Measurements from ENCODE around the gene DHPS.
"Not testable (repeated sequence)": the region's sequence is repeated elsewhere in the genome, so short reads cannot be mapped to it uniquely, and the experiment has no call there.

DHPS gene

DNA sequence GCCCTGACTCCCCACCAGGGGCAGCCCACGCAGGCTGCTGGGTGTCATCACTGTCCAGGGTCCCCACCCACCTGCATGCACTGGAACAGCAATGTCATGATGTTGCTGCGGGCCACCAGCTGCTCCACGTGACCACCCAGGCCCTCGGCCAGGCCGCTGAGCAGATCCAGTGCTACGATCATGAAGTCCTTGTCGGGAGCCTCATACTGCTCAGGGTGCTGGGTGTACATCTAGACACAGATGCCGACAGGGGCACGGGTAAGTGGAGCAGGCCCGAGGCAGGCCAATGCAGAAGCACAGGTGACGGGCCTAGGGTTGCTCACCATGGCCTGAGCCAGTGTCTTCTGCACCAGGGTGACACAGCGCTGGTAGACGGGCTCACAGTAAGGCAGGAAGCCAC lies 23.5 kb upstream of the DHPS start:
- no peak for FAIRE-seq

DNA sequence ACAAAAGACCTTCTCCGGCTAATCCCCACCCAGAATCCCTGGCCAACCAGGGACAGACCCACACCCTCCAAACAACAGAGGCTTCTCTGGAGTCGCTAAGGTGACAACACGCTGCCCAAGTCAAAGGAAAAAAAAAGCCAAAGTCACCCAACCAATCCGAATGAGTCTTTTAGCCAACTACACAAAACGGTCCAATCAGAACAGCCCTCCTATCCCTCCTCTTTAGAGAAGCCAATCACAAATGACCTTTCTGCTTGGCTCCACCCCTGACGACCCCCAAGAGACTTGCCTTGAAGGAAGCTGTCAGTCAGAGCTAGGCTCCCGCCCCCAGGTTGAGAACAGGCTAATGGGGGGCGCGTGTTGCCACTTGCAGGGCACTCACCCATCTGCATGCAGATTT lies 21.4 kb upstream of the DHPS start:
- FAIRE-seq, result peak; percentile 3

DNA sequence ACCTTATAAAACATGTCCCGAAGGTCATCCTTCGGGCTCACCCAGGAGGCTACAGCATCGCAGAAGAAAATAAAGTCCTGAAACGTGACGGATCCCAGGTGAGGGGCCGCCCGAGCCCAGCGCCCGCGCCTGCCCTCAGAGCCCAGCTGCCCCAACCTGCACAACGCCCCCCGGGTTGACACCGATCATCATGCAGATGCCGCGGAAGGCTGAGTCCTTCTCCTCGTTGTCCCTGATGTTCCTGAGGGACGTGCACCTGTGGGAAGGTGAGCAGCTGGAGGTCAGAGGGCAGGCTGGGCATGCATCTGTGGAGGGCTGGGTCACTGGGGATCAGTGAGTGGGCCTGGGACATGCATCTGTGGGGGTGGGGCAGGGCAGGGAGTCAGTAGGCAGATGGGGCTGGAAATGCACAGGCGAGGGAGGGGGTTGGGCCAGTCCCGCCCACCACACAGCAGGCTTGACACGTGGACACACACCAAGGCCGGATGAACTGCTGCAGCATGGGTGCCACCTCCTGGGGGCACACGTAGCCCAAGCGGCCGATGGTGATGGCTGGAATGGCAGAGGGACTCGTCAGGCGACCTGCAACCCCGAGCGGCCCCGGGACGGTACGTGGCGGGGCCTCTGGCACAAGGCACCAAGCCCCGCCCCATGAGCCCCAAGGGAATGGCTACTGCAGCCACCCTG lies 20.1 kb upstream of the DHPS start:
- no peak for FAIRE-seq

DNA sequence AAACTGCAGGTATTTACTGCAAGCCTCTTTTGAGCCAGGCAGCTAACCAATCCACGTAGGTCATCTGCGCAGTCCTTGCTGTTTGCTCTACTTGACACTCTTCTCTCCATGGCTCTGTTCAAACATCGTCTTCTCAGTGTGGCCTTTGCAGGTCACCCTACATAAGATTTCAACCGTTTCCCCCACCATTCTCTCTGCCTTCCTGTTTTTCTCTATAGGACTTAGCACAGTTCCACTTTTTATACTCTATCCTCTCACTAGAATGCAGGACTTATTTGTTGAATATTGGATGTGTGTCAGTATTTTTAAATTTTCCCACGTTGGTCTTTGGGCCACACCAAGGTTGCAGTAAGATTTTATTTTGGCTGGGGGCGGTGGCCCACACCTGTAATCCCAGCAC lies 16.5 kb upstream of the DHPS start:
- no peak for FAIRE-seq

DNA sequence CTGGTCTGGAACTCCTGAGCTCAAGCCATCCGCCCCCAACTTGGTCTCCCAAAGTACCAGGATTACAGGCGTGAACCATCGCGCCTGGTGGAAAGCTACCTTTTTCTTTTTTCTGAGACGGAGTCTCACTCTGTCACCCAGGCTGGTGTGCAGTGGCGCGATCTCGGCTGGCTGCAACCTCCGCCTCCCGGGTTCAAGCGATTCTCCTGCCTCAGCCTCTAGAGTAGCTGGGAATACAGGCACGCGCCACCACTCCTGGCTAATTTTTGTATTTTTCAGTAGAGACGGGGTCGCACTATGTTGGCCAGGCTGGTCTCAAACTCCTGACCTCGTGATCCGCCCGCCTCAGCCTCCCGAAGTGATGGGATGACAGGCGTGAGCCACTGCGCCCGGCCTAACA lies 15.7 kb upstream of the DHPS start:
- not testable (repeated sequence) for FAIRE-seq

DNA sequence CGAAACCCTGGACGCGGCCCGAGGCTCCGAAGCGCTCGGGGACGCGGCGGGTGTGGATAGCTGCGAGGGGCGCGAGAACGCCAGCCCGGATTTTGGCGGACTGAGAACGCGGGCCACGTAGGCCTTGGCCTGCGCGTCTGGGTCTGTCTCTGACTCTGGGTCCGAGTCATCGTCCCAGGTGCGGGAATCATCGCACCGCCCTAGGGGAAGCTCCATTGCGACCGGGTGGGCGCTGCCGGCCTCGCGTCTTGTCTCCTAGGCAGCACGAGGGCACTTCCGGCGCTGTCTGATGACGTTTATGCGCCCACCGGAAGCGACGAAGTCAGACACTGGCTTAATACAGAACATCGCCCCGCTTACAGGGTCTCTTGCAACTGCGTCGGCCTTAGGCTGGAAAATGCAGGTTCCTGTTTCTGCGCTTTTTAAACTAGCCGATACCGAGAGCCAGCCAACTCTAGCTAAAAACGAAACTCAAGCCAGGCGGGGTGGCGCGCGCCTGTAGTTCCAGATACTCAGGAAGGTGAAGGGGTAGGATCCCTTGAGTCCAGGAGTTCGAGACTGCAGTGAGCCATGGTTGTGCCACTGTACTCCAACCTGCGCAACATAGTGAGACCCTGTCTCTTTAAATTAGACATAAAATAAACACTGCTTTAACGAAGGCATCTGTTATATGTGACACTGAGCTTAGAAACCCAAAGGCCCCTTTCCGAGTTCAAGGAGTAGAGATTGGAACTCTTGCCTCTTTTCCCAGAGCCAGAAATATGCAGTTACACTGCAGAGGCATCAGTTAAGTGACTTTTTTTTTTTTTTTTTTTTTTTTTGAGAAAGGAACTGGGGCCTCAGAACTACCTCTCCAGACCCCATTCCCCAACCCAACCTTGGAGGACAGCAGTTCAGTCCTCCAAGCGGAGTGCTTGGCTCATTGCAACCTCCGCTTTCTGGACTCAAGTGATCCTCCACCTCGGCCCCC lies 15.0 kb upstream of the DHPS start, which contains the start of gene FBXW9:
Gene FBXW9 (minus strand): TSS at position 266 of the 970 bp plus-strand sequence. CDS start 50 bp downstream, at position 216.
- no peak for FAIRE-seq

DNA sequence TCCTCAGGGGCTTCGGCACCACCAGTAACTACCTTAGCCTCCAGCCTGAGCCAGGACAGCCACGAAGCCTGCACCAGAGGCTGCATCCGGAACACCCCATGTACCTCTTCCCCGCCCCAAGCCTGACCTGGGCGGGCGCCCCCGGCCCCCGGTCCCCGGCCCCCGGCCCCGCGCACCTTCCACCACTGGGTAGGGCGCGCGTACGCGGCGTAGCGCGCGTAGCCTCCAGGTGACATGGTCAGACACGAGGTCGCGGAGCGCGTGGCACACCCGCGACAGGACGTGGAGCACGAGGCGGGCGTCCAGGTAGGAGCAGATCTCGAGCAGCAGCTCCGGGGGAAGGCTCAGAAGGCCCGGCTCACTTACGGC lies 14.3 kb upstream of the DHPS start:
- FAIRE-seq, result no peak

DNA sequence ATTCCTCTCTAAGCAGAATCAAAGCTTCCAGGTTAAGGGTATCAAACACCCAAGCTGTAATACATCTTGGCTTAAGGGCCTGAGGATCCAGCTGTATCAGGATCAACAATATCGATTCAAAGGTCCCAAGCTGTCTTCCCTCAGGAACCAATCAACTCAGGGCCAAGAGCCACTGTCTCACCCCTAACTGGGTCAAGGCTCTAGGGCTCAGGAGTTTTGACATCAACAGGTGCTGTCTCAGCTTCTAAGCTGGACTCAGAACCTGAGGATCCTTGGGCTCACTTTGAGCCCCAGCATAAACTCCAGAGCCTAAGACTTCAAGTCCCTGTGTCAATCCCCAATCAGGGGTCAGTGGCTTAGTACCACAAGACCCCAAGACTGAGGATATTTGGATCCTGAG lies 13.8 kb upstream of the DHPS start:
- FAIRE-seq, result no peak

DNA sequence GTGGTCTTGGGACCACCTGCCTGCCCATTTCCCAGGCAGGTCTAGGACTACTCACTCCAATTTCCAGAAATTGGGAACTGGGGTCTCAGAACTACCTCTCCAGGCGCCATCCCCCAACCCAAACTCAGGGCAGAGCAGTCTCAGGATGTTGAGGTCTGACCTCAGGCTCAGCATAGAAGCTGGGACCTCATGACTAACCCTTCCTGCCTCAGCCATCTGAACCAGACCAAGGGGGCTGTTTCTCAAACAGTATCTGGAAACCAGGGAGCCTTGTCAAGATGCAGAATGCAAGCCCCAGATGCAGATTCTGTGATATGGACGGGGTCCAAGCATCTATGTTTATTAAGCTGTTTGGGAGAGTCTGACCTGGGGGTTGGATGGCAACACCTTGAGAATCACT lies 13.4 kb upstream of the DHPS start:
- no peak for FAIRE-seq

DNA sequence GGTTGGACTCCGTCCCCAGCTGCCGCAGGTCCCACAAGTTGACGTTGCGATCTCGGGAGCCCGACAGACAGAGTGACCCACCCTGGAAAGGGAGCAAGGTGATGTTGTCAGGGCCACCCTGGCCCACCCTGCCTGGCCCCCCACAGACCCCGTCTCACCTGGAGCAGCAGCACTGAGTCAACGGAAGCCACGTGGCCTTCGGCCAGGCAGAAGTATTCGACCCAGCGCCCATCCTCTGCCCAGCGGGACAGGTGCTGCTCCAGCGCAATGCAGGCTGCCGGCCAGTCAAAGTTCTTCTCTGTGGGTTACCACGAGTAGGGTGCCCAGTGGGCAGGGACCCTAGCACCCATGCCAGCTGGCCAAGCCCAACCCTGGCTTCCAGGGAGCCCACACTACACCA lies 13.0 kb upstream of the DHPS start:
- FAIRE-seq, result no peak

DNA sequence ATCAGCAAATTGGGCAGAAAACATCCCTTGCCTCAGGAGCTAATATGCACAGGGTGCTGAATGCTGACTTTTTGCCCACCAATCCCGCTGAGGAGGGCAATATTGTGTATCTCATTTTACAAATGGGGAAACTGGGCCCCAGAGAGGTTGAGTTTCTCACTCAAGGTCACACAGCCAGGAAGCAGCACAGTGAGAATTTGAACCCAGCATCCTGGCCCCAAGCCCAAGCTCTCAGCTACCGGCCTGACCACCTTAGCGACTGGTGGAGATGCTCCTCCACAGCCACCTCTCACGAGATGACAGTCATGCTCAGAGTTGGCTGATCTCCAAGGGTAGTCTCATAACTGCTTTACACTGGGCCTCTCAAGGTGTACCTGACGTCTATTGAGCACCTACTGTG lies 11.3 kb upstream of the DHPS start:
- no peak for FAIRE-seq

DNA sequence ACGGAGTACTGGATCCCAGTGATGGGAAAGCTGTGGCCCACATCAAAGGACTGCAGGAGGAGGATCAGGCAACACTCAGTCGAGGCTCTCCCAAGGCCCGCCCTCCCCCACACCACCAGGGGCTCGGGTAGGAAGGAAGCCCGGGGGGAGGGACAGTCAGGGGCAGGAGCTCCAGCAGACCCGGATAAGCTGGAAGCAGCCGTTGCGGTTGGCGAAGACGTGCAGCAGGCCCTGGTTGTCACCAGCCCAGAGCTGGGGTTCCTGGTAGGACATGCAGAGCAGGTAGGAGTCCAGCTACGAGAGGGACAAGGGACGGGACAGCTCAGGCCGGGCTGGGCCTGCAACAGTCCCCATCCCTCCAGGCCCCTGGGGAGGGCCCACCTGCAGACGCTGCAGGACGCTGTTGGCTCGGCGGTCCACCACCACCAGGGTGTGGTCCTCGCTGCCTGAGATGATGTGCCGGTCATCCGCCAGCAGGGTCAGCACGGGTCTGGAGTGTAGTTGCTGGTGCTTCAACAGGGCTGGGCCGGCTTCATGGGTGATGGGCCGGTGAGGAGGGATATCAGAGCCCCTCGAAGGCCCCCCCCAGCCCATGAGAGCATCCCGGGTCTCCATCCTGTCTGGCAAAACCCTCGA lies 8.0 kb upstream of the DHPS start:
- no peak for FAIRE-seq

DNA sequence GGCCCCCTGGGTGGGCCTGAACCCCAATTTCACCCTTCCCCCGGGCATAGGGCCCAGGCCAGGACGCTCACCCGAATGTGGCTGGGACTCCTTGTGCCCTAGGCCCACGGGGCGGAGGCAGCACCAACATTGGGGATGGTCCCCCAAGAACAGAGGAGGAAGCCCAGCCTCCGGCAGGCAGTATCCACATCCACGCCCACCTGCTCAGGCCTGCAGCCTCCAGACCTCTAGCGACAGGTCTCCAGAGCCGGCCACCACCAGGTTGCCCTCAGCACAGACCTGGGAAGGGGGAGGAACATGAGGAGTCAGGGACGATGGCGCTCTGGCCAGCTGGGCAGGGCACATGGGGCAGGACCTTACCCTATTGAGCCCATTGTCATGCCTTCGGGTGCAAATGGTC lies 7.3 kb upstream of the DHPS start:
- FAIRE-seq, result no peak

DNA sequence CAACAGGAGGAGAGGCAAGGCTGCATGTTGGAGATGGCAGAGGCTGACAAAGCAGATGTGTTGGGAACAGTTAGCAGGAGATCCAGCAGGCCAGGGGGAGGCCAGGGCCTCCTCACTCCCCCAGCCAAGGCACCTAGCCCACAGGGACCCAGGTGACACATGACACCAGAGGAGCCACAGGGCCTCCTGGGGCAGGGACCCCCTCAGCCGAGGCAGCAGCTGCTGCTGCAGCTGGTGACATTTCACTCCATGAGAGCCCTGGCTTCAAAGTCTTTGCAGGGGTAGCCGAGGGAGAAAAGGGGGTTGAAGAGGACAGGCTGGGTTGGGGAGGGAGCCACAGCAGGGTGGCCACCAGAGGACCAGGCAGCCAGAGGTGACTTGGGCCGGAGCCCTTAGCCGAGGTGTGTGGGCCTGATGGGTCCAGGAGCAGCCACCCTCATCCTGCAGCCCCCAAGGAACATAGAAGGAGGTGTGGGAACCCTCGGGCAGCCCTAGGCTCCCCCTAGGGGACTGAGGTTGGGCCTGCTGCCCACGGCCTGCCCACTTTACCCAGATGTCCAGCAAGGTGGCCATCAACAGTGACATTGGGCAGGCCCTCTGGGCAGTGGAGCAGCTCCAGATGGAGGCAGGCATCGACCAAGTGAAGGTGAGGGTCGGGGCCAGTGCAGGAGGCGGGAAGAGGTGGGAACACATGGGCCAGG lies 6.0 kb upstream of the DHPS start, which contains the start of gene GNG14:
Gene GNG14 (plus strand): TSS at position 503 of the 701 bp plus-strand sequence. CDS start 51 bp downstream, at position 554.
- no peak for FAIRE-seq

DNA sequence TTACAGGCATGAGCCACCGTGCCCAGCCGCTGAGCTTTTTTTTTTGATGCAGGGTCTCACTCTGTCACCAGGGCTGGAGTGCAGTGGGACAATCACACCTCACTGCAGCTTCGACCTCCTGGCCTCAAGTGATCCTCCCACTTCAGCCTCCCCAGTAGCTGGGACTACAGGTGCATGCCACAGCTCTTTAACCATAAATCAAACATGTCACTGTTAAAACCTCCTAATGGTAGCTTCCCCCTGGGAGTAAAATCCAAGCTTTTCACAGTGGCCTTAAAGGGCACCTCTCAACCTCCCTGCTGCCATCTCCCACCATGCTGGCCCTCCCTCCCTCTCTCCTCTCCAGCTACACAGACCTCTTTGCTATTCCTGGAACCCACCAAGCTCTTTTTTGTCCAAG lies 4.2 kb upstream of the DHPS start:
- FAIRE-seq, result no peak

DNA sequence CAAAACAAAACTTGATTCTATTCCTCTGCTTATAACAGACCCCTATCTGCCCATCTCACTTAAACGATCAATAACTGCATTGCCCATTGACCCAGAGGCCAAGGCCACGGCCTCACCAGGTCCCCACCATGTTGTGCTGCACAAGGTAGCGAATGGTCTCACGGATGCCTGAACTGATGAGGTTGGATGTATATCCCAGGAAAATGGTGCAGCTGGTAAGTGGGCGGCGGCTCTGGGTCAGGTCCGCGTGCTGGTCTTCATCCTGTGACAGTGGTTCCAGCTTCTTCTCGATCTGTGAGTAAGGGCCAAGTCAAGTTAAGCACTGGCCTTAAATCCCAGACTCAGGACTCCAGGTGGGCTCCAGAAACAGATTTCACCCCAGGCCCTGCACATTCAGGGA lies 1.6 kb downstream of the DHPS start:
- FAIRE-seq, result no peak

DNA sequence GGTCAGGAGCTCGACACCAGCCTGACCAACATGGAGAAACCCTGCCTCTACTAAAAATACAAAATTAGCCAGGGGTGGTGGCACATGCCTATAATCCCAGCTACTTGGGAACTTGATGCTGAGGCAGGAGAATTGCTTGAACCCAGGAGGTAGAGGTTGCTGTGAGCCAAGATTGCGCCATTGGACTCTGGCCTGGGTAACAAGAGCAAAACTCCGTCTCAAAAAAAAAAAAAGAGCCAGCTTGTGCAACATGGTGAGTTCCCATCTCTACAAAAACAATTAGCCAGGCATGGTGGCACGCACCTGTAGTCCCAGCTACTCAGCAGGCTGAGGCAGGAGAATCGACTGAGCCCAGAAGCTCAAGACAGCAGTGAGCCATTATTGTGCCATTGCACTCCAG lies 3.6 kb downstream of the DHPS start:
- FAIRE-seq, result not testable (repeated sequence)

DNA sequence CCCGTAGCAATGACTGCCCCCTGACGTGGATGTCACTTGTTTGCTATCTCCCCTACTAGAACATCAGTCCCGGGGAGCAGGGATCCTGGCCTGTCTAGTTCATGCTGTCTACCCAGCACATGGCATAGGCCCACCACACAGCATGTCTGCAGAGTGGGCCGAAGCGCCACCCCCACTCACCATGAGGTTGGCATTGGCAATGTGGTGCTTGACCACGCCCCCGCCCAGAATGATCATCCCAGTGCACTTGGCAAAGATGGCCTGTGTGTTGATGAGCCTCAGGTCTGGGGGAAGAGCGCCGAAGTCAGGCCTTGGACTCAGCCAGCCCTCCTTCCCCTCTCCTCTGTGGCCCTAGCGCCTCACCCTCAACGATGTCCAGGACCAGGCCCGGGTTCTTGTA lies 4.8 kb downstream of the DHPS start:
- no peak for FAIRE-seq

DNA sequence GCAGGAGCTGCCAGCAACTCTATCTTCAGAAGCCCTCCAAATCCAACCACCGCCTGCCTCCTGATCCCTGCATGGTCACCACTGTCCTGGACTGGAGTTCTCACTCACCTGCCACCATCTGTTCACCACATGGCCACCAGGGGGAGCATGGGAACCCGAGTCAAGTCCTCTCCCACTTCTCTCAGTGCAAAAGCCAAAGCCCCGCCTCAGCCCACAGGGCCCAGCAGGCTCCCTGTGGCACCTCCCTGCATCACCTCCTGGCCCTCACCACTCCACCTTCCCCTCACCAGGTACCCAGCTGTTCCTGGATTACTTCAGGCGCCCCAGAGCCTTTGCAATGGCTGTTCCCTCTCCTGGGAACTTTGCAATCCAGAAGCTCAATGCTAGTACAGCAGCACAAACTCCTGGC lies 5.3 kb downstream of the DHPS start:
- FAIRE-seq, result no peak

DNA sequence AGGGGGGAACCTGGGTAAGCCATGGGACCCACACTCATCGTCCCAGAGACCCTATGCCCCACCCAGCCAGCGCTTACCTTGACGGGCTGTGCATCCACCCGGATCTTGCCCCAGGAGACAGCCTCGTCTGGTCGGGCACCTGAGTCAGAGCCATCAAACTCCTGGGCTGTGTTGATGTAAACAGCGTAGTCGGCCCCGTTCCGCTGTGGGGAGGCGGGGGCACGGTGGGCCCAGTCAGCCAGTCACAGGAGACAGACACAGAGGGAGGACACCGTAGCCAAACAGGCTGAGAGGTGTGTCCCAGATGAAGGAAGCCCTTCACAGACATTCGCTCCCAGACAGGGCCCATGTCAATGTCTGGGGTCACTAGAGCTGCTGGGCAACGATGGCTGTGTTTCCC lies 5.7 kb downstream of the DHPS start:
- FAIRE-seq, result no peak

DNA sequence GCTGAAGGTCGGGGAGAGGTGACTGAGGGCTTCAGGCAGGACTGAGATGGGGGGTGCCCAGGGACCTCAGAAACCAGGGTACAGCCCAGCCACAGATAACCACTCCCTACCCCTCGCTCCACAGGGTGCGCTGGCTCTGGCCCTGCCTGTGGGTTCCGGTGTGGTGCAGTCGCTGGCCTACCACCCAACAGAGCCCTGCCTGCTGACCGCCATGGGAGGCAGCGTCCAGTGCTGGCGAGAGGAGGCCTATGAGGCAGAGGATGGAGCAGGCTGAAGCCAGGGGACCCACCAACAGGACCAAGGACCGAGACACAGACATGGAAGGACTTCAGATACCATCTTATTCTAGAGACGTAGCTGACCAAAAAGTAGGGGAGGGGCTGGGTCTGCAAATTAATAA lies 6.3 kb downstream of the DHPS start:
- FAIRE-seq, result no peak

DNA sequence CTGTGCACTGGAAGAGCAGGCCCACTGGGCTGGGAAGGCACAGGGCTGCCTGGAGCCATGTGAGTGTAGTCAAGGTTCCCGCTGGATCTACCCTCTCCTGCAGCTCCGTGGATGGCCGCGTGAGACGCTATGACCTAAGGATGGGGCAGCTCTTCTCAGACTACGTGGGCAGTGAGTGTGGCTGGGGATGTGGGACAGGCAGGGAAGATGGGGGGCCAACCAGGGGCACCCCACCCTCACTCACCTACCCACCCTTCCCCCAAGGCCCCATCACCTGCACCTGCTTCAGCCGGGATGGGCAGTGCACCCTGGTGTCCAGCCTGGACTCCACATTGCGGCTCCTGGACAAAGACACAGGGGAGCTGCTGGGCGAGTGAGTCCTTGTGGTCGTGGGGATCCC lies 8.9 kb downstream of the DHPS start:
- no peak for FAIRE-seq
